Measurements from ENCODE around the gene SLC22A15.
"Not testable (repeated sequence)": the region's sequence is repeated elsewhere in the genome, so short reads cannot be mapped to it uniquely, and the experiment has no call there.

SLC22A15 gene

GRCh38 chr1:116031302-116031835, 55.1 kb downstream of the SLC22A15 start:
- no peak for DNase-seq (ENCODE audit: low read depth, low spot score)
- no peak overlapping the region for H3K9ac ChIP-seq (ENCODE audit: insufficient read length)
- no peak overlapping the region for H3K27ac ChIP-seq
- no peaks in the 10 kb centered on the region for H3K36me3 ChIP-seq (ENCODE audit: insufficient read depth, low read length)
- no peaks in the 10 kb centered on the region for H3K9me3 ChIP-seq (ENCODE audit: low read depth, low read length)
- no peak overlapping the region for H3K4me3 ChIP-seq
- TF ChIP-seq POLR2AphosphoS5 (IDR thresholded peaks at IDR 0.05; ENCODE audit: borderline replicate concordance, low read depth, low read length) (no peak), EZH2 (IDR thresholded peaks at IDR 0.05) (no peak), FOXP2 (optimal IDR thresholded peaks at IDR 0.05; ENCODE audit: control extremely low read depth, extremely low read length, insufficient read depth) (no peak)

- TF ChIP-seq EZH2 (IDR thresholded peaks at IDR 0.05) (no peak), FOXP2 (optimal IDR thresholded peaks at IDR 0.05; ENCODE audit: control extremely low read depth, extremely low read length, insufficient read depth) (no peak), POLR2AphosphoS5 (IDR thresholded peaks at IDR 0.05; ENCODE audit: borderline replicate concordance, low read depth, low read length) (no peak)
- Histone ChIP-seq H3K36me3 (ENCODE audit: insufficient read depth, low read length) (no peaks in the 10 kb centered on the region), H3K27ac (no peak overlapping the region), H3K9me3 (ENCODE audit: low read depth, low read length) (no peaks in the 10 kb centered on the region), H3K9ac (ENCODE audit: insufficient read length) (no peak overlapping the region), H3K4me3 (no peak overlapping the region)
- no peak for DNase-seq (ENCODE audit: low read depth, low spot score)
Observed at GRCh38 chr1:116033322-116033721, 57.0 kb downstream of the SLC22A15 start.

GRCh38 chr1:116036255-116036654, 59.9 kb downstream of the SLC22A15 start:
- Histone ChIP-seq H3K27ac (no peak overlapping the region), H3K36me3 (ENCODE audit: insufficient read depth, low read length) (no peaks in the 10 kb centered on the region), H3K9me3 (ENCODE audit: low read depth, low read length) (no peaks in the 10 kb centered on the region), H3K9ac (ENCODE audit: insufficient read length) (no peak overlapping the region), H3K4me3 (no peak overlapping the region)
- no peak for TF ChIP-seq FOXP2 (optimal IDR thresholded peaks at IDR 0.05; ENCODE audit: control extremely low read depth, extremely low read length, insufficient read depth)
- TF ChIP-seq EZH2 (IDR thresholded peaks at IDR 0.05), result no peak
- TF ChIP-seq POLR2AphosphoS5 (IDR thresholded peaks at IDR 0.05; ENCODE audit: borderline replicate concordance, low read depth, low read length), result no peak
- no peak for DNase-seq (ENCODE audit: low read depth, low spot score)

GRCh38 chr1:116038679-116039078, 62.4 kb downstream of the SLC22A15 start:
- TF ChIP-seq FOXP2 (optimal IDR thresholded peaks at IDR 0.05; ENCODE audit: control extremely low read depth, extremely low read length, insufficient read depth) (no peak), EZH2 (IDR thresholded peaks at IDR 0.05) (no peak), POLR2AphosphoS5 (IDR thresholded peaks at IDR 0.05; ENCODE audit: borderline replicate concordance, low read depth, low read length) (no peak)
- Histone ChIP-seq H3K36me3 (ENCODE audit: insufficient read depth, low read length) (no peaks in the 10 kb centered on the region), H3K4me3 (no peak overlapping the region), H3K9me3 (ENCODE audit: low read depth, low read length) (no peaks in the 10 kb centered on the region), H3K27ac (no peak overlapping the region), H3K9ac (ENCODE audit: insufficient read length) (no peak overlapping the region)
- DNase-seq (ENCODE audit: low read depth, low spot score), result no peak

DNA sequence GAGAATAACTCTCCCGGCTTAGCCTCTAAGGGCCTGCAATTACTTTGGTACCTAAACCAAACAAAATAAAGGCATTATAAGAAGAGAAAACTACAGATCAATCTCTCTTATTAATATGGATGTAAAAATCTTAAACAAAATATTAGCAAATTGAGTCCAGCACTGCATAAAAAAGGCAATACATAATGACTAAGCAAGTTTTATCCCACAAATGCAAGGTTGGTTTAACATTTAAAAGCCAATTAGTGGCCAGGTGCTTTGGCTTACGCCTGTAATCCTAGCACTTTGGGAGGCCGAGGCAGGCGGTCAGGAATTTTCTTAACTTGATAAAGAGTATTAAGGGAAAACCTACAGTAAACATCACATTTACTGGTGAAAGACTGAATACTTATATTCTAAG, 67.8 kb downstream of the SLC22A15 start:
- Histone ChIP-seq H3K27ac (no peak overlapping the region), H3K4me3 (no peak overlapping the region), H3K36me3 (ENCODE audit: insufficient read depth, low read length) (no peaks in the 10 kb centered on the region), H3K9me3 (ENCODE audit: low read depth, low read length) (no peaks in the 10 kb centered on the region), H3K9ac (ENCODE audit: insufficient read length) (no peak overlapping the region)
- TF ChIP-seq FOXP2 (optimal IDR thresholded peaks at IDR 0.05; ENCODE audit: control extremely low read depth, extremely low read length, insufficient read depth) (no peak), EZH2 (IDR thresholded peaks at IDR 0.05) (no peak), POLR2AphosphoS5 (IDR thresholded peaks at IDR 0.05; ENCODE audit: borderline replicate concordance, low read depth, low read length) (no peak)
- DNase-seq (ENCODE audit: low read depth, low spot score), result no peak

DNA sequence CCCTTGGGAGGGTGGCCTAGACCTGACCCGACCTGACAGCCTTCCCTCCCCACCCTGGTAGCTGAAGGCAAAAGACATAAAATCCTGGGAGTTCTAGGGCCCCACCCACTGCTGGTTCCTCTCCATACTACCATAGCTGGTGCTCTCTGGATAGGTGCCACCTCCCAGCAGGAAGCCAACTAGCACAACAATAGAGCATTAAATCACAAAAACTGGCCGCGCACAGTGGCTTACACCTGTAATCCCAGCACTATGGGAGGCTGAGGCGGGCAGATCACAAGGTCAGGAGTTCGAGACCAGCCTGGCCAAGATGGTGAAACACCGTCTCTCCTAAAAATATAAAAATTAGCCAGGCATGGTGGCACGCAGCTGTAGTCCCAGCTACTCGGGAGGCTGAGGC, 70.6 kb downstream of the SLC22A15 start:
- not testable (repeated sequence) for H3K9me3 ChIP-seq (ENCODE audit: low read depth, low read length); H3K36me3 ChIP-seq (ENCODE audit: insufficient read depth, low read length); H3K27ac ChIP-seq; H3K9ac ChIP-seq (ENCODE audit: insufficient read length); H3K4me3 ChIP-seq; DNase-seq (ENCODE audit: low read depth, low spot score)

- H3K9me3 ChIP-seq (ENCODE audit: low read depth, low read length); H3K4me3 ChIP-seq; H3K9ac ChIP-seq (ENCODE audit: insufficient read length); DNase-seq (ENCODE audit: low read depth, low spot score); H3K36me3 ChIP-seq (ENCODE audit: insufficient read depth, low read length); H3K27ac ChIP-seq: not testable (repeated sequence)
Observed at GRCh38 chr1:116051896-116052295, 75.6 kb downstream of the SLC22A15 start.

DNA sequence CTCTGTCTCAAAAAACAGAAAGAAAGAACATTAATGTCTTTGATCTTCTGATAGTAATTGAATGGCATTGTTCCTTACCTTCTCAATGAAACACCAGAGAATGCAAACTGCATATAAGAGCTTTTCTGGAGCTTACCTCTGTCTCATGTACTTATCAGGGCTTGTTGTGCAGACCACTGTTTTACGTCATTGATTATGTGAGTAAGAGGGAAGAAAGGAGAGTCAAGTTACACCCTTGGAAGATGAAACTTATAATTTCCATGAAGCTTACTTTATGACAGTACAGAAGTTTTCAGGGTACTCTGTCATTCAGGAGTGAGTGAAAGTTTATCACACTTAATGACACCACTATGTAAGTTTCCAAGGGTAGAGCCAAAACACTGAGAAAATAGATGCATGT, 85.9 kb downstream of the SLC22A15 start:
- no peak for DNase-seq (ENCODE audit: low read depth, low spot score)
- no peak overlapping the region for H3K27ac ChIP-seq
- peaks cover 5% of the 10 kb centered on the region; the same call in 1 of the 2 replicates for H3K9me3 ChIP-seq (ENCODE audit: low read depth, low read length)
- no peak overlapping the region for H3K4me3 ChIP-seq
- no peak overlapping the region for H3K9ac ChIP-seq (ENCODE audit: insufficient read length)
- TF ChIP-seq EZH2 (IDR thresholded peaks at IDR 0.05), result no peak
- TF ChIP-seq FOXP2 (optimal IDR thresholded peaks at IDR 0.05; ENCODE audit: control extremely low read depth, extremely low read length, insufficient read depth), result no peak
- no peak for TF ChIP-seq POLR2AphosphoS5 (IDR thresholded peaks at IDR 0.05; ENCODE audit: borderline replicate concordance, low read depth, low read length)
- no peaks in the 10 kb centered on the region for H3K36me3 ChIP-seq (ENCODE audit: insufficient read depth, low read length)

- Histone ChIP-seq H3K27ac (no peak overlapping the region), H3K9ac (ENCODE audit: insufficient read length) (no peak overlapping the region), H3K9me3 (ENCODE audit: low read depth, low read length) (no peaks in the 10 kb centered on the region), H3K36me3 (ENCODE audit: insufficient read depth, low read length) (no peaks in the 10 kb centered on the region), H3K4me3 (no peak overlapping the region)
- no peak for DNase-seq (ENCODE audit: low read depth, low spot score)
- no peak for TF ChIP-seq EZH2 (IDR thresholded peaks at IDR 0.05)
- no peak for TF ChIP-seq POLR2AphosphoS5 (IDR thresholded peaks at IDR 0.05; ENCODE audit: borderline replicate concordance, low read depth, low read length)
Observed at GRCh38 chr1:116064616-116065015, 88.3 kb downstream of the SLC22A15 start.
